ENCODE data around the gene EDARADD.

EDARADD gene

DNA sequence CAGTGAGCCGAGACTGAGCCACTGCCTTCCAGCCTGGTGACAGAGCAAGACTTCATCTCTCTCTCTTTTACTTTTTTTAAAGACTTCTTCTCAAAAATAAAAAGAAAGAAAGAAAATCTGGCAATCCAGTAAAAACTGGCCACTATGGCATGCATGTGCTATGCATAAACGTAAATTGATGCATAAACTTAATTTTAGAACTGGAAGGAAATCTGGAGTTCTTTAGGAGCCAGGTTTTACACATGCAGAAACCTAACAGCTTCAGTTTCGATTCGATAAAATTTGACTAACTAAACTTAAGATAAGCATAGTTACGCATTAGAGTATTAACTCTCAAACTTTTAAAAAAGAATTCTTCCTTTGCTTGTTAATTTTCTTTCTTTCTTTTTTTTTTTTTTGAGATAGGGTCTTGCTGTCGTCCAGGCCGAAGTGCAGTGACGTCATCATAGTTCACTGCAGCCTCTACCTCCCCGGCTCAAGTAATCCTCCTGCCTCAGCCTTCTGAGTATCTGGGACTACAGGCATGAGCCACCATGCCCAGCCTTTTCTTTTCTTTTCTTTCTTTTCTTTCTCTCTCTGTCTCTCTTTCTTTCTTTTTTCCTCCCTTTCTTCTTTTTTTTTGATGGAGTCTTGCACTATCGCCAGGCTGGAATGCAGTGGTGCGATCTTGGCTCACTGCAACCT lies 117.8 kb downstream of the EDARADD start:
- no peak overlapping the region for H2AFZ ChIP-seq (ENCODE audit: low read depth, low read length)
- DNase-seq: no peak
- H3K79me2 ChIP-seq (ENCODE audit: insufficient read depth, low read length): no peaks in the 10 kb centered on the region
- no peaks in the 10 kb centered on the region for H3K4me1 ChIP-seq (ENCODE audit: insufficient read depth, low read length)
- no peaks in the 10 kb centered on the region for H3K27me3 ChIP-seq (ENCODE audit: insufficient read depth, low read length, poor library complexity)
- H3K9ac ChIP-seq (ENCODE audit: low read depth, low read length): no peak overlapping the region
- H3K36me3 ChIP-seq (ENCODE audit: insufficient read depth, low read length): no peaks in the 10 kb centered on the region
- no peak for TF ChIP-seq EZH2 (IDR thresholded peaks at IDR 0.05; ENCODE audit: borderline replicate concordance, low read depth, low read length, severe bottlenecking)
- H3K4me3 ChIP-seq (ENCODE audit: low read depth in 1 of 2, low read length in 2 of 2): no peak overlapping the region
- no peak for ATAC-seq (ENCODE audit: insufficient read depth, low read depth)
- H3K4me2 ChIP-seq (ENCODE audit: insufficient read depth, low read length): no peak overlapping the region
- H4K20me1 ChIP-seq (ENCODE audit: insufficient read depth, low read length): no peaks in the 10 kb centered on the region
- no peak overlapping the region for H3K27ac ChIP-seq (ENCODE audit: low read length)
- H3K9me3 ChIP-seq (ENCODE audit: insufficient read depth, low read length, severe bottlenecking): no peaks in the 10 kb centered on the region

DNA sequence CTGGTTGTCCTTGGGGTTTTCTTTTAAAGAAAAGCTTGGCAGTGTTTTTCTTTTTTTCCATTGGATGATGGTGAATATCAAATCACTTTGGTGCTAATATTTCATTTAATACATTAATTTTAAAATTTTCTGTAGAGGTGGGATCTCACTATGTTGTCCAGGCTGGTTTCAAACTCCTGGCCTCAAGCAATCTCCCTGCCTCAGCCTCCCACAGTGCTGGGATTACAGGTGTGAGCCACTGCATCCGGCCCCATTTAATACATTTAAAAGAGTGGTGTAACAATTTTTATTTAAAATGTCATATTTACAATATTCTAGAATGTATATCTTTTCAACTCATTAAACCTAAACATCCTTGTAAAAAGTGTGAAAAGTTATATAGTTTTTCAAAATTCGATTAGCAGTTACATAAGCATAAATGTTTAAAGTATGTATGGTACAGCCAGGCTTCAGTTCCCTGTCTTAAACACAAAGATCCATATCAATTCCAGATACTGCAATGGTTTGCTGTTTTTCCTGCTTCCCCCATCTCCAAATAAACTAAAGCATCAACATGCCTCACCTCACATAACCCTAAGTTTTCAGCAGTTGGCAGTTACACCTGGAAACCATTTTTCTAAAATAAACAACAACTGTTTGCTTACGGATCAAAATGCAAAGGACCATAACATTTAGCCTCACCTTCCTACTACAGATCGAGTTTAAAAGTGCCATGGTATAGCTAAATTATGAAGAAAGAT lies 120.8 kb downstream of the EDARADD start:
- H3K36me3 ChIP-seq (ENCODE audit: insufficient read depth, low read length): no peaks in the 10 kb centered on the region
- DNase-seq: no peak
- H2AFZ ChIP-seq (ENCODE audit: low read depth, low read length): no peak overlapping the region
- no peak overlapping the region for H3K27ac ChIP-seq (ENCODE audit: low read length)
- H3K9ac ChIP-seq (ENCODE audit: low read depth, low read length): no peak overlapping the region
- H3K4me1 ChIP-seq (ENCODE audit: insufficient read depth, low read length): no peaks in the 10 kb centered on the region
- ATAC-seq (ENCODE audit: insufficient read depth, low read depth): no peak
- no peaks in the 10 kb centered on the region for H4K20me1 ChIP-seq (ENCODE audit: insufficient read depth, low read length)
- H3K4me2 ChIP-seq (ENCODE audit: insufficient read depth, low read length): no peak overlapping the region
- no peaks in the 10 kb centered on the region for H3K79me2 ChIP-seq (ENCODE audit: insufficient read depth, low read length)
- H3K4me3 ChIP-seq (ENCODE audit: low read depth in 1 of 2, low read length in 2 of 2): no peak overlapping the region
- no peaks in the 10 kb centered on the region for H3K27me3 ChIP-seq (ENCODE audit: insufficient read depth, low read length, poor library complexity)
- no peaks in the 10 kb centered on the region for H3K9me3 ChIP-seq (ENCODE audit: insufficient read depth, low read length, severe bottlenecking)
- TF ChIP-seq EZH2 (IDR thresholded peaks at IDR 0.05; ENCODE audit: borderline replicate concordance, low read depth, low read length, severe bottlenecking): no peak
- TF ChIP-seq, protein P1, sequence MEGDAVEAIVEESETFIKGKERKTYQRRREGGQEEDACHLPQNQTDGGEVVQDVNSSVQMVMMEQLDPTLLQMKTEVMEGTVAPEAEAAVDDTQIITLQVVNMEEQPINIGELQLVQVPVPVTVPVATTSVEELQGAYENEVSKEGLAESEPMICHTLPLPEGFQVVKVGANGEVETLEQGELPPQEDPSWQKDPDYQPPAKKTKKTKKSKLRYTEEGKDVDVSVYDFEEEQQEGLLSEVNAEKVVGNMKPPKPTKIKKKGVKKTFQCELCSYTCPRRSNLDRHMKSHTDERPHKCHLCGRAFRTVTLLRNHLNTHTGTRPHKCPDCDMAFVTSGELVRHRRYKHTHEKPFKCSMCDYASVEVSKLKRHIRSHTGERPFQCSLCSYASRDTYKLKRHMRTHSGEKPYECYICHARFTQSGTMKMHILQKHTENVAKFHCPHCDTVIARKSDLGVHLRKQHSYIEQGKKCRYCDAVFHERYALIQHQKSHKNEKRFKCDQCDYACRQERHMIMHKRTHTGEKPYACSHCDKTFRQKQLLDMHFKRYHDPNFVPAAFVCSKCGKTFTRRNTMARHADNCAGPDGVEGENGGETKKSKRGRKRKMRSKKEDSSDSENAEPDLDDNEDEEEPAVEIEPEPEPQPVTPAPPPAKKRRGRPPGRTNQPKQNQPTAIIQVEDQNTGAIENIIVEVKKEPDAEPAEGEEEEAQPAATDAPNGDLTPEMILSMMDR (IDR thresholded peaks at IDR 0.05; ENCODE audit: borderline replicate concordance, extremely low read depth, low read length, poor library complexity, severe bottlenecking): no peak

DNA sequence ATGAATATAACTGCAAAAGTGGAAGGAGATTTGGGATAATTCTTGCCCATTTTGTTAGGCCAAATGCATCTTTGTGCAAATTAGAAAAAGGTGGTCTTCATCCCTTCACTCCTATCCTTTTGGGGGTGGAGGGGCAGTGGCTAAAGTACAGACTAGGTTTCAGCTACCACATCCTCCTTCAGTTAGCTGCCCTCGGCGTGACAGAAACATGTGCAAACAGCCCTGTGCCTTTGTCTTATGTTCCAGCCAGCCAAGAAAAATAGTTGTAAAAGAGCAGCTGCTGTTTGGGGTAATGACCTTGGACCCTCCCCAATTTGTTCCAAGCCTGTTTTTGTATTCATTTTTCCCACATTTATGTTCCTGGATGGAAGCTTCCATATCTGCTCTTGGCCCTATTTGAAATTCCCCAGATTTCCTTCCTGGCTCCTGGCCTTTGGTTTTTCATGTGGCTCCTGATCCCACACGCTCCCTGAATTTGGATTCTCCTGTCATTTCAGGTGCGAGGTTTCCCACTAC lies 121.4 kb downstream of the EDARADD start:
- no peak overlapping the region for H2AFZ ChIP-seq (ENCODE audit: low read depth, low read length)

More for the DNA sequence above, 121.4 kb downstream of the EDARADD start:
- H3K4me1 ChIP-seq (ENCODE audit: insufficient read depth, low read length): no peaks in the 10 kb centered on the region
- no peak for ATAC-seq (ENCODE audit: insufficient read depth, low read depth)
- no peaks in the 10 kb centered on the region for H3K27me3 ChIP-seq (ENCODE audit: insufficient read depth, low read length, poor library complexity)
- no peak overlapping the region for H3K27ac ChIP-seq (ENCODE audit: low read length)
- no peaks in the 10 kb centered on the region for H3K36me3 ChIP-seq (ENCODE audit: insufficient read depth, low read length)
- H3K4me3 ChIP-seq (ENCODE audit: low read depth in 1 of 2, low read length in 2 of 2): no peak overlapping the region
- DNase-seq: no peak
- H3K9ac ChIP-seq (ENCODE audit: low read depth, low read length): no peak overlapping the region
- H3K4me2 ChIP-seq (ENCODE audit: insufficient read depth, low read length): no peak overlapping the region
- no peaks in the 10 kb centered on the region for H4K20me1 ChIP-seq (ENCODE audit: insufficient read depth, low read length)
- TF ChIP-seq, protein P1 (IDR thresholded peaks at IDR 0.05; ENCODE audit: borderline replicate concordance, extremely low read depth, low read length, poor library complexity, severe bottlenecking): no peak
- no peak for TF ChIP-seq EZH2 (IDR thresholded peaks at IDR 0.05; ENCODE audit: borderline replicate concordance, low read depth, low read length, severe bottlenecking)
- no peaks in the 10 kb centered on the region for H3K9me3 ChIP-seq (ENCODE audit: insufficient read depth, low read length, severe bottlenecking)
- no peaks in the 10 kb centered on the region for H3K79me2 ChIP-seq (ENCODE audit: insufficient read depth, low read length)
